Muscle layer of duodenum (tissue), 2 donors: Measurements from ENCODE around the gene TMC8.

Source experiments
- H3K27ac ChIP-seq: one replicate; pipeline ENCODE4 v1.7.0; 2013; ENCODE audit warnings: mild to moderate bottlenecking, low read length
- H3K27me3 ChIP-seq: one replicate; pipeline ENCODE4 v1.7.0; 2013; ENCODE audit warnings: low read depth, mild to moderate bottlenecking, control low read depth, low read length
- H3K36me3 ChIP-seq, 2 donors: one replicate each; pipeline ENCODE4 v1.7.0; 2013; ENCODE audit warnings: low read length in 2 of 2, control low read depth in 1 of 2, mild to moderate bottlenecking in 1 of 2; ENCODE audit not compliant: insufficient read depth in 2 of 2, control insufficient read depth in 1 of 2
- H3K4me1 ChIP-seq, 2 donors: one replicate each; pipeline ENCODE4 v1.7.0; 2013; ENCODE audit warnings: low read length in 2 of 2, mild to moderate bottlenecking in 2 of 2, control low read depth in 1 of 2, moderate library complexity in 1 of 2; ENCODE audit not compliant: insufficient read depth in 2 of 2, control insufficient read depth in 1 of 2
- H3K4me3 ChIP-seq, 2 donors: one replicate each; pipeline ENCODE4 v1.7.0; 2013; ENCODE audit warnings: low read length in 2 of 2, low read depth in 1 of 2, mild to moderate bottlenecking in 1 of 2
- H3K9me3 ChIP-seq, 2 donors: one replicate each; pipeline ENCODE4 v1.7.0; 2013; ENCODE audit warnings: low read length in 2 of 2, control low read depth in 1 of 2, mild to moderate bottlenecking in 1 of 2; ENCODE audit not compliant: control insufficient read depth in 1 of 2
- donor health status: healthy.

Gene TMC8

GRCh38 chr17:78148286-78149016 is 17.9 kb downstream of the TMC8 start:
- Histone ChIP-seq H3K4me3 (no peak overlapping the region), H3K27ac (no peak overlapping the region), H3K36me3 (no peaks in the 10 kb centered on the region), H3K4me1 (peaks cover 14 to 27% of the 10 kb centered on the region in 2 donors), H3K27me3 (no peaks in the 10 kb centered on the region), H3K9me3 (no peaks in the 10 kb centered on the region)

DNA sequence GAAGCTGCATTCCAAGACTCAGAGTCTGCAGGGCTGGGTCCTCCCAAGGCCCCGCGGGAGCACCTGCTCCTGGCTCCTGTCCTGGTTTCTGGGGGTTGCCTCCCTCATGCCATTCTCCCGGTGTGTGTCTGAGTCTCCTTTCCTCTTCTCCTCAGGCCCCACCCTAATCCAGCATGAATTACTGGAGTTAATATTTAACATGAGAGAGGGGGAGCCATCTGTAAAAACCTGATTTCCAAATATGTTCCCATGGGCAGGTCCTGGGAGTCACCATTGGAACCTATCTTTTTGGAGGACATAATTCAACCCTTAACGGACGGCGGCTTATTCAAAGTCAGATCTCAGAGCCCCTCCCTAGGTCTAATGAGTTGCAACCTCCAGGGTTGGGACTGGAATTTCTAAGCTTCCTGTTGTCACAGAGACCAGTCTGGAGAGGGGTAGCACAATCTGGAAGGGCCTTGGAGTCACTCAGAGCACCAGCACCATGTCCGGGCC is 21.0 kb downstream of the TMC8 start:
- no peak overlapping the region for H3K4me3 ChIP-seq
- no peaks in the 10 kb centered on the region for H3K36me3 ChIP-seq
- H3K27me3 ChIP-seq: no peaks in the 10 kb centered on the region
- H3K4me1 ChIP-seq: no peaks in the 10 kb centered on the region
- no peak overlapping the region for H3K27ac ChIP-seq
- no peaks in the 10 kb centered on the region for H3K9me3 ChIP-seq

- Histone ChIP-seq H3K27ac (no peak overlapping the region), H3K27me3 (no peaks in the 10 kb centered on the region), H3K9me3 (no peaks in the 10 kb centered on the region), H3K4me1 (no peaks in the 10 kb centered on the region), H3K36me3 (no peaks in the 10 kb centered on the region), H3K4me3 (no peak overlapping the region)
Observed at GRCh38 chr17:78154903-78155811, 24.6 kb downstream of the TMC8 start.

GRCh38 chr17:78159575-78160158 is 29.1 kb downstream of the TMC8 start:
- Histone ChIP-seq H3K27ac (no peak overlapping the region), H3K4me1 (no peaks in the 10 kb centered on the region), H3K4me3 (no peak overlapping the region), H3K27me3 (no peaks in the 10 kb centered on the region), H3K9me3 (no peaks in the 10 kb centered on the region), H3K36me3 (no peaks in the 10 kb centered on the region)

DNA sequence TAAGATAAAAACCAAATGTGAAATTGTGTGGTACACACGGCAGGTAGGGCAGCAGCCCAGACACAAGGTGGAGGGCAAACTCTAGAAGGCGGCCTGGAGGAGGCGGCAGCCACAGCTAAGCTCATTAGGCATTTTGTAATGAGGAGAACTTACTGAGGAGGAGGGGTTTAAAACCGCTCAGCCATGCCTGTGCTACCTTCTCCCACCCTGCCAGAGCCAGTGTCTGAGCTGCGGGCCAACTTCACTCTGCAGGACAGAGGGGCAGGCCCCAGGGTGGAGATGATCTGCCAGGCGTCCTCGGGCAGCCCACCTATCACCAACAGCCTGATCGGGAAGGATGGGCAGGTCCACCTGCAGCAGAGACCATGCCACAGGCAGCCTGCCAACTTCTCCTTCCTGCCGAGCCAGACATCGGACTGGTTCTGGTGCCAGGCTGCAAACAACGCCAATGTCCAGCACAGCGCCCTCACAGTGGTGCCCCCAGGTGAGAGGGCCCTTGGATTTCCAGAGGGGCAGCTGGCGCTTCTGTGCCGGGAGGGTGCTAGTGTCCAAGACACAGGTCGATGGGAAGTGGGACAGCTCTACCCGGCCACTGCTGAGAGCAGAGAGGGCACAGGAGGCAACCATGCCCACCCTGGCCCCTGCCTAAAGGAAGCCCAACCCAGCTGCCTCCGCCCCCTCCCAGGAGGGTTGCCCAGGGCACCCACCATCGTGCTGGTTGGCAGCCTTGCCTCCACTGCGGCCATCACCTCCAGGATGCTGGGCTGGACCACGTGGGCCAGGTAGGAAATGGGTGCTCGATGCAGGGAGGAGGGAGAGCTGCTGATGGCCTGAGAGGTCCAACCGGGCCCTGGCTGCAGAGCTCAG is 33.5 kb downstream of the TMC8 start:
- Histone ChIP-seq H3K9me3 (no peaks in the 10 kb centered on the region), H3K4me3 (no peak overlapping the region)

GRCh38 chr17:78164748-78165607 is 34.4 kb downstream of the TMC8 start:
- H3K4me1 ChIP-seq: peaks cover 0 to 10% of the 10 kb centered on the region in 2 donors

More for the DNA sequence above, 33.5 kb downstream of the TMC8 start:
- Histone ChIP-seq H3K4me1 (peaks cover 0 to 1% of the 10 kb centered on the region in 2 donors), H3K27ac (no peak overlapping the region), H3K27me3 (no peaks in the 10 kb centered on the region), H3K36me3 (no peaks in the 10 kb centered on the region)

GRCh38 chr17:78166416-78166815 is 35.8 kb downstream of the TMC8 start:
- H3K4me3 ChIP-seq: no peak overlapping the region
- H3K27ac ChIP-seq: no peak overlapping the region
- H3K27me3 ChIP-seq: no peaks in the 10 kb centered on the region
- H3K4me1 ChIP-seq: peaks cover 0 to 17% of the 10 kb centered on the region in 2 donors
- H3K36me3 ChIP-seq: no peaks in the 10 kb centered on the region
- no peaks in the 10 kb centered on the region for H3K9me3 ChIP-seq

More at GRCh38 chr17:78164748-78165607, 34.4 kb downstream of the TMC8 start:
- H3K4me3 ChIP-seq: no peak overlapping the region
- no peaks in the 10 kb centered on the region for H3K27me3 ChIP-seq
- H3K9me3 ChIP-seq: no peaks in the 10 kb centered on the region
- H3K27ac ChIP-seq: no peak overlapping the region
- no peaks in the 10 kb centered on the region for H3K36me3 ChIP-seq

DNA sequence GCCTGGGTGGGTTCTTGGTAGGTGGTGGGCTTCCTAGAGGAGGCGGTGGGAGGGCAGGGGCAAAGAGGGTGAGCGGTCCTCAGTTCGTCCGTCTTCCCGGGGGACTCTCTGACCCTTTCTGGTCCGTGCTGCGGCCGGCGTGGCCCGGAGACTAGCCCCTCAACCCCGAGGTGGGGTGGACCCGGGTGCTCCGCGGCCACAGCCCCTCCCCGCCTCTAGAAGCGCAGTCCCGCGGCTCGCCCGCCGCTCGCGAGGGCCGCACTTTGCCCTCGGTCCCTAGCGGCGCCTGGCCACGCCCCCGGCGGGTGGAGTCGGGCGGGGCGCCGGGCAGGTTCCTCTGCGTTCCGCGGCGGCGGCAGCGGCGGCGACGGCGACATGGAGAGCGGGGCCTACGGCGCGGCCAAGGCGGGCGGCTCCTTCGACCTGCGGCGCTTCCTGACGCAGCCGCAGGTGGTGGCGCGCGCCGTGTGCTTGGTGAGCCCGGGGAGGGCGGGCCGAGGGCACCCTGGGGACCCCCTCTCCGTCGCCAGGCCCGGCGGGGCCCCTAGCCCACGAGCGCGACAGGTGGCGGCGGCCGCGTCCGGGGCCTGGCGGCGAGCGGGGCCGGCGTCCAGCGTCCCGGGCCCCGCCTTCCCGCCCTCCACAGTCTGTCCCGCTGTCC is 37.8 kb downstream of the TMC8 start, which contains the start of gene SYNGR2:
TSS of gene SYNGR2 (plus strand) at position 340 of the 661 bp plus-strand sequence. CDS start at position 376, 36 bp downstream.
- Histone ChIP-seq H3K27ac (peak within 1 kb of the TSS; percentile 56), H3K9me3 (no peaks in the 10 kb centered on the region), H3K4me1 (peaks cover 9 to 36% of the 10 kb centered on the region in 2 donors), H3K27me3 (no peaks in the 10 kb centered on the region), H3K36me3 (no peaks in the 10 kb centered on the region), H3K4me3 (peak within 1 kb of the TSS; percentile 65 to 79)

- peak overlapping the region; percentile 65 to 79 for H3K4me3 ChIP-seq
- H3K9me3 ChIP-seq: no peaks in the 10 kb centered on the region
- H3K27me3 ChIP-seq: no peaks in the 10 kb centered on the region
- H3K27ac ChIP-seq: peak overlapping the region; percentile 56
- no peaks in the 10 kb centered on the region for H3K36me3 ChIP-seq
- H3K4me1 ChIP-seq: peaks cover 13 to 44% of the 10 kb centered on the region in 2 donors
Observed at GRCh38 chr17:78168903-78169793, 38.6 kb downstream of the TMC8 start.
